Measurements from ENCODE around the gene CHD6. TPM values are rescaled to one million over a fixed set of nuclear protein-coding genes. Genes with fewer than 3 reads are reported as not detected.

Gene CHD6
- total and polyA plus RNA-seq, 7 donors = 2.4 to 40.2 (median 29.9) TPM

GRCh38 chr20:41643504-41643938 is 25.3 kb upstream of the CHD6 start:
- H3K27ac ChIP-seq = peak overlapping the region in 1 of 4 donors; percentile 3

DNA sequence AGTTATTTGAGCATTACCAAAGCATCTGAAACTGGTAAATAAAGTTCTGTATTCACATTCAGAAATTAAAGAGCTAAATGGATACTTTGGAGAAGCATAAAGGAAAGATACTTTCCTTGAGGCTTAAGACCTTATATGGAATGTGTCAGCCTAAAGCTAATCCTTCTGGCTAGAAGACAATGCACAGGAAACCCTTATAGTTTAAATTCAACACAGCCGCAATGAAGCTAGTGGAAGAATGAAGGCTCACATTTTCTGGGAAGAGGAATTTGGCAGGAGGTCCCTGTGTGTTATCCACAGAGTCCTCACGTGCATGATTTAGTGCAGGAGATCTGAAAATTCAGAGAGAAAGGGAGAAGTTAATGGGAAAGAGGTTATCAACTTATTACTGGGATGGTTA is 21.5 kb upstream of the CHD6 start:
- Histone ChIP-seq H3K4me1 (no peaks in the 10 kb centered on the region), H3K36me3 (no peaks in the 10 kb centered on the region), H3K27ac (no peak overlapping the region), H3K4me3 (no peak overlapping the region), H3K27me3 (peaks cover 0 to 6% (median 0%) of the 10 kb centered on the region in 3 donors), H3K9me3 (no peaks in the 10 kb centered on the region)
- no peak for DNase-seq
- TF ChIP-seq POLR2AphosphoS5 (IDR thresholded peaks at IDR 0.05) (no peak), POLR2A (IDR thresholded peaks at IDR 0.05) (no peak), EP300 (IDR thresholded peaks at IDR 0.05) (no peak)
- TF ChIP-seq, protein P1, sequence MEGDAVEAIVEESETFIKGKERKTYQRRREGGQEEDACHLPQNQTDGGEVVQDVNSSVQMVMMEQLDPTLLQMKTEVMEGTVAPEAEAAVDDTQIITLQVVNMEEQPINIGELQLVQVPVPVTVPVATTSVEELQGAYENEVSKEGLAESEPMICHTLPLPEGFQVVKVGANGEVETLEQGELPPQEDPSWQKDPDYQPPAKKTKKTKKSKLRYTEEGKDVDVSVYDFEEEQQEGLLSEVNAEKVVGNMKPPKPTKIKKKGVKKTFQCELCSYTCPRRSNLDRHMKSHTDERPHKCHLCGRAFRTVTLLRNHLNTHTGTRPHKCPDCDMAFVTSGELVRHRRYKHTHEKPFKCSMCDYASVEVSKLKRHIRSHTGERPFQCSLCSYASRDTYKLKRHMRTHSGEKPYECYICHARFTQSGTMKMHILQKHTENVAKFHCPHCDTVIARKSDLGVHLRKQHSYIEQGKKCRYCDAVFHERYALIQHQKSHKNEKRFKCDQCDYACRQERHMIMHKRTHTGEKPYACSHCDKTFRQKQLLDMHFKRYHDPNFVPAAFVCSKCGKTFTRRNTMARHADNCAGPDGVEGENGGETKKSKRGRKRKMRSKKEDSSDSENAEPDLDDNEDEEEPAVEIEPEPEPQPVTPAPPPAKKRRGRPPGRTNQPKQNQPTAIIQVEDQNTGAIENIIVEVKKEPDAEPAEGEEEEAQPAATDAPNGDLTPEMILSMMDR (IDR thresholded peaks at IDR 0.05) = no peak
- WGBS, 2 donors = 62 to 80% methylated on average over 2 of the region's 2 CpGs
- intact Hi-C loops (cut with DNase I) = no loop called here

More at GRCh38 chr20:41643504-41643938, 25.3 kb upstream of the CHD6 start:
- Histone ChIP-seq H3K4me3 (no peak overlapping the region), H3K27me3 (no peaks in the 10 kb centered on the region), H3K4me1 (no peaks in the 10 kb centered on the region), H3K36me3 (no peaks in the 10 kb centered on the region), H3K9me3 (no peaks in the 10 kb centered on the region)
- intact Hi-C loops (cut with DNase I) = no loop called here
- TF ChIP-seq POLR2AphosphoS5 (IDR thresholded peaks at IDR 0.05) (no peak), EP300 (IDR thresholded peaks at IDR 0.05) (no peak), POLR2A (IDR thresholded peaks at IDR 0.05) (no peak)
- TF ChIP-seq, protein P1 (IDR thresholded peaks at IDR 0.05) = no peak
- DNase-seq = no peak
- WGBS, 2 donors = 5 to 15% methylated on average over 3 of the region's 3 CpGs

DNA sequence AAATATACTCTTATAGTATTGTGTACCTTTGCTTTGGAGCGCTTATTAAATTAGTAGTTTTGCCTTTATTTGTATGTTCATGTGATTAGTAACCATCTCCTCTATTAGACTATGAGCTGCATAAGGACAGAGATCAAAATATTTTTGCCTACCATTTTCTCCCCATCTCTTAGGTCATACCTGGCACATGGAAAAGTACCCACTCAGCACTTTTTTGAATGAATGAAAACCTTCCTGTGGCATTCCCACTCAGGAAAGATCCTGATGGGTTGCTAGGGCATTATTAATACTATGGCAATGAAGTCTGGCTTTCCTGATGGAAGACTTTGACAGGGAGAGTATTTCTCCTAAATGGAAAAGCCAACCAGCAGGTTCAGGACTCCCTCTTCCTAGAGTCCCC is 20.3 kb upstream of the CHD6 start:
- DNase-seq = no peak
- Histone ChIP-seq H3K27ac (no peak overlapping the region), H3K4me1 (no peaks in the 10 kb centered on the region), H3K36me3 (no peaks in the 10 kb centered on the region), H3K9me3 (no peaks in the 10 kb centered on the region), H3K27me3 (peaks cover 0 to 6% (median 0%) of the 10 kb centered on the region in 3 donors), H3K4me3 (no peak overlapping the region)
- TF ChIP-seq POLR2A (IDR thresholded peaks at IDR 0.05) = no peak
- TF ChIP-seq, protein P1 (IDR thresholded peaks at IDR 0.05) = no peak
- TF ChIP-seq POLR2AphosphoS5 (IDR thresholded peaks at IDR 0.05) = no peak
- TF ChIP-seq EP300 (IDR thresholded peaks at IDR 0.05) = no peak
- intact Hi-C loops (cut with DNase I) = no loop called here
- WGBS, 2 donors = 93 to 100% methylated on average over 1 of the region's 1 CpG

GRCh38 chr20:41635158-41635557 is 17.0 kb upstream of the CHD6 start:
- Histone ChIP-seq H3K4me1 (no peaks in the 10 kb centered on the region), H3K27me3 (peaks cover 0 to 6% (median 0%) of the 10 kb centered on the region in 3 donors), H3K9me3 (no peaks in the 10 kb centered on the region), H3K4me3 (no peak overlapping the region), H3K36me3 (no peaks in the 10 kb centered on the region), H3K27ac (no peak overlapping the region)
- DNase-seq = no peak
- intact Hi-C loops (cut with DNase I) = no loop called here
- TF ChIP-seq, protein P1 (IDR thresholded peaks at IDR 0.05) = no peak
- TF ChIP-seq POLR2A (IDR thresholded peaks at IDR 0.05) = no peak
- TF ChIP-seq POLR2AphosphoS5 (IDR thresholded peaks at IDR 0.05) = no peak

DNA sequence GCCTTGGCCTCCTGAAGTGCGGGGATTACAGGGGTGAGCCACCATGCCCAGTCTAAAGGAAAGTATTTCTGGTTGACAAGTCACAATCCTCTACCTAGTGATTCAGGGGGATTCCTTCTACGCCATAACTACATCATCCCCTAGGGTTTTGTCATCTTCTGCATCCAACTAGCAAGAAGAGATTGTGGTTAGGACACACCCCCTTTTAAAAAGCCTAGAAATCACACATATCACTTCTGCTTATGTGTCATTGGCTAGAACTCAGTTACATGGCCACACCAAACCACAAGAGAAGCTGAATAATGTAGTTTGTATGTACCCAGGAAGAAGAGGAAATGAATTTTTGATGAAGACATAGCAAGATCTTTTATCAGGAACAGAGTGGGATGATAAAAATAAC is 14.7 kb upstream of the CHD6 start:
- Histone ChIP-seq H3K4me3 (no peak overlapping the region), H3K36me3 (no peaks in the 10 kb centered on the region), H3K27me3 (peaks cover 0 to 6% (median 0%) of the 10 kb centered on the region in 3 donors), H3K4me1 (no peaks in the 10 kb centered on the region), H3K27ac (no peak overlapping the region), H3K9me3 (no peaks in the 10 kb centered on the region)
- DNase-seq = no peak
- no peak for TF ChIP-seq EP300 (IDR thresholded peaks at IDR 0.05)
- no peak for TF ChIP-seq POLR2AphosphoS5 (IDR thresholded peaks at IDR 0.05)
- TF ChIP-seq, protein P1 (IDR thresholded peaks at IDR 0.05) = no peak
- no peak for TF ChIP-seq POLR2A (IDR thresholded peaks at IDR 0.05)
- intact Hi-C loops (cut with DNase I) = no loop called here
- 77 to 92% methylated on average over 2 of the region's 2 CpGs for WGBS, 2 donors

All from sigmoid colon (tissue), 7 donors.